Uterus (tissue), 2 donors: ENCODE data around the gene RPUSD2.

Experiments
- CTCF ChIP-seq, 4 experiments: fragments of 200-600 bp in 2 of 4; fragments of 450-650 bp in 2 of 4; sonication (generic) in 2 of 4; IDR thresholded peaks; one replicate each; pipeline ENCODE4 v1.5.1; 2016 to 2019; ENCODE audit warnings: antibody characterized with exemption in 4 of 4, mild to moderate bottlenecking in 2 of 4, moderate library complexity in 1 of 4
- POLR2A ChIP-seq, 2 donors: fragments of 450-650 bp; IDR thresholded peaks; one replicate each; pipeline ENCODE4 v1.6.1; 2016; ENCODE audit warnings: antibody characterized with exemption in 2 of 2, mild to moderate bottlenecking in 1 of 2, moderate library complexity in 1 of 2

GRCh38 chr15:40565333-40566238 lies 3.5 kb upstream of the RPUSD2 start:
- TF ChIP-seq CTCF (IDR thresholded peaks at IDR 0.05) (no peak), POLR2A (IDR thresholded peaks at IDR 0.05) (no peak)
